ENCODE measurements around the gene HOXA9.
A peak's percentile ranks its signal among the peaks of the same experiment; 100 is the strongest.

HOXA9 gene

DNA sequence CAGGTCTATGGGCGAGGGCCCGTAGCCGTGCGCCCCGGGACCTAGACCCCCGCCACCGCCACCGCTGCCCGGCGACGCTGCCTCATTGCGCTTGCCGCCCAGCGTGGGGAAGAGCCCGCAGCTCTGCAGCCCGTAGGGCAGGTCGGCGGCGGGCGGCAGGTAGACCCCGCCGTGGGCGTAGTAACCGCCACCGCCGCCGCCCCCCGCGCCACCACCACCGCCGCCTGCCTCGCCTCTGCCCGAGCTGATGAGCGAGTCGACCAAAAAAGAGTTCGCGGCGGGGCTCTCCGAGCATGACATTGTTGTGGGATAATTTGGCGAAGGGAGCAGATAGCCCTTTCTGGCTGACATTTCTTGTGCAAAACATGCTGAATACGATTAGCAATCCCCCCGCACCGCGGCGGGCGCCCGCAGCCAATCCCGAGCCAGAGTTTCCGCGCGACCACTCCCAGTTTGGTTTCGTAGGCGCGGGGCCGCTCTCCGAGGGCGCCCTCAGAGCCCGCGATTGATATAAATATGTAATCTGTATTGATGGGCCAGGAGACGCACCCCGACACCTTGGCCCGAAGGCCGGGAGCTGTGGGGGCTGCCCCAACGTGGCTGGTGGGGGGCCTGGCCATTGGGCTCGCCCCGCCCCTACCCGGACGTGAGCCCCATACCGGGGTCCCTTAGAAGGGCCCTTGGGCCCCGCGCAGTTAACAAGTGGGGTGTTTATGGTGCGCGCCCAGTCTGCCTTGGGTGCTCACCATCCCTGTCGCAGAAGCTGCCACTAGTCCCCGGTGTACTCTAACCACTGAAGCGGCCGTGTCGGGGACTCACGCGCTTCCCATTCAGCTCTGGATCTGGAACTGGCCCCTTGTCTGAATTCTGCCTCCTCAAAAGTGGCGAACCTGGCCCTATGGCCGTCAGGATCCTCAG is 8.9 kb upstream of the HOXA9 start, which contains the start of gene HOXA10 (continued):
- TF ChIP-seq, protein P1, sequence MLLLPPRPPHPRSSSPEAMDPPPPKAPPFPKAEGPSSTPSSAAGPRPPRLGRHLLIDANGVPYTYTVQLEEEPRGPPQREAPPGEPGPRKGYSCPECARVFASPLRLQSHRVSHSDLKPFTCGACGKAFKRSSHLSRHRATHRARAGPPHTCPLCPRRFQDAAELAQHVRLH (tag by site-specific recombination; IDR thresholded peaks at IDR 0.05) = no peak
- no peak for TF ChIP-seq ZNF549 (tag by site-specific recombination; IDR thresholded peaks at IDR 0.05)
- no peak for TF ChIP-seq ZNF26 (tag by site-specific recombination; IDR thresholded peaks at IDR 0.05)
- no peak for TF ChIP-seq SALL2 (tag by site-specific recombination; IDR thresholded peaks at IDR 0.05; ENCODE audit: borderline replicate concordance)
- TF ChIP-seq ZNF114 (tag by site-specific recombination; IDR thresholded peaks at IDR 0.05) = no peak
- no peak for TF ChIP-seq MEIS1 (CRISPR knock-in tag; IDR thresholded peaks at IDR 0.05; ENCODE audit: borderline replicate concordance)
- TF ChIP-seq, protein P2, sequence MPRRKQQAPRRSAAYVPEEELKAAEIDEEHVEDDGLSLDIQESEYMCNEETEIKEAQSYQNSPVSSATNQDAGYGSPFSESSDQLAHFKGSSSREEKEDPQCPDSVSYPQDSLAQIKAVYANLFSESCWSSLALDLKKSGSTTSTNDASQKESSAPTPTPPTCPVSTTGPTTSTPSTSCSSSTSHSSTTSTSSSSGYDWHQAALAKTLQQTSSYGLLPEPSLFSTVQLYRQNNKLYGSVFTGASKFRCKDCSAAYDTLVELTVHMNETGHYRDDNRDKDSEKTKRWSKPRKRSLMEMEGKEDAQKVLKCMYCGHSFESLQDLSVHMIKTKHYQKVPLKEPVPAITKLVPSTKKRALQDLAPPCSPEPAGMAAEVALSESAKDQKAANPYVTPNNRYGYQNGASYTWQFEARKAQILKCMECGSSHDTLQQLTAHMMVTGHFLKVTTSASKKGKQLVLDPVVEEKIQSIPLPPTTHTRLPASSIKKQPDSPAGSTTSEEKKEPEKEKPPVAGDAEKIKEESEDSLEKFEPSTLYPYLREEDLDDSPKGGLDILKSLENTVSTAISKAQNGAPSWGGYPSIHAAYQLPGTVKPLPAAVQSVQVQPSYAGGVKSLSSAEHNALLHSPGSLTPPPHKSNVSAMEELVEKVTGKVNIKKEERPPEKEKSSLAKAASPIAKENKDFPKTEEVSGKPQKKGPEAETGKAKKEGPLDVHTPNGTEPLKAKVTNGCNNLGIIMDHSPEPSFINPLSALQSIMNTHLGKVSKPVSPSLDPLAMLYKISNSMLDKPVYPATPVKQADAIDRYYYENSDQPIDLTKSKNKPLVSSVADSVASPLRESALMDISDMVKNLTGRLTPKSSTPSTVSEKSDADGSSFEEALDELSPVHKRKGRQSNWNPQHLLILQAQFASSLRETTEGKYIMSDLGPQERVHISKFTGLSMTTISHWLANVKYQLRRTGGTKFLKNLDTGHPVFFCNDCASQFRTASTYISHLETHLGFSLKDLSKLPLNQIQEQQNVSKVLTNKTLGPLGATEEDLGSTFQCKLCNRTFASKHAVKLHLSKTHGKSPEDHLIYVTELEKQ (tag by site-specific recombination; IDR thresholded peaks at IDR 0.05; ENCODE audit: borderline replicate concordance) = no peak
- no peak for TF ChIP-seq ZNF266 (tag by site-specific recombination; IDR thresholded peaks at IDR 0.05; ENCODE audit: low read depth)
- no peak for TF ChIP-seq ZNF426 (tag by site-specific recombination; IDR thresholded peaks at IDR 0.05)
- 0 out of 2 replicates have a peak, but pooled peaks have one; percentile 16 for TF ChIP-seq HIC1 (tag by site-specific recombination; IDR thresholded peaks at IDR 0.05)
- no peak for TF ChIP-seq KLF1 (tag by site-specific recombination; IDR thresholded peaks at IDR 0.05)
- TF ChIP-seq ZNF585B (tag by site-specific recombination; IDR thresholded peaks at IDR 0.05) = no peak
- peak; percentile 69 for TF ChIP-seq ZEB2 (tag by site-specific recombination; IDR thresholded peaks at IDR 0.05)
- TF ChIP-seq WT1 (tag by site-specific recombination; IDR thresholded peaks at IDR 0.05) = no peak
- no peak for TF ChIP-seq ZNF521 (tag by site-specific recombination; IDR thresholded peaks at IDR 0.05)
- TF ChIP-seq BCL6B (tag by site-specific recombination; IDR thresholded peaks at IDR 0.05) = no peak
- TF ChIP-seq ZNF23 (tag by site-specific recombination; IDR thresholded peaks at IDR 0.05; ENCODE audit: borderline replicate concordance) = no peak
- peak; percentile 95 for TF ChIP-seq ZBTB8A (tag by site-specific recombination; IDR thresholded peaks at IDR 0.05)
- TF ChIP-seq PRDM4 (tag by site-specific recombination; IDR thresholded peaks at IDR 0.05) = no peak; the same call in 1 of the 2 replicates
- peak; percentile 25; the same call in 1 of the 2 replicates for TF ChIP-seq ZNF501 (tag by site-specific recombination; IDR thresholded peaks at IDR 0.05)
- no peak for TF ChIP-seq ZNF548 (tag by site-specific recombination; IDR thresholded peaks at IDR 0.05)
- no peak for TF ChIP-seq ZNF211 (tag by site-specific recombination; IDR thresholded peaks at IDR 0.05; ENCODE audit: low read depth)
